HepG2 (cell line): ENCODE results near the gene NBEAL2. TPM values are rescaled to one million over a fixed set of nuclear protein-coding genes. Genes with fewer than 3 reads are reported as not detected.

Source experiments
- ATAC-seq: fragments of 200-7000 bp; cut with Tn5 transposase; 3 replicates; pipeline ENCODE4 v1.9.1; 2020; ENCODE audit warnings: mild to moderate bottlenecking, moderate library complexity
- BruUV-seq: library from RNA; stranded (reverse); fragments of 400-500 nt; replicated peaks from 2 replicates; lab custom pipeline; 2021; lab: Mats Ljungman, UMichigan
- CTCF ChIA-PET: fragments of 300-600 bp; formaldehyde crosslinking; extraction: SDS; loops from one replicate; lab custom pipeline; 2021; ENCODE audit warnings: low total read pairs, inconsistent platforms, low intra/inter-chr PET ratio; lab: Yijun Ruan, JAX
- POLR2A ChIA-PET: fragments of 350-600 bp; sonication (Branson Sonifier 250); formaldehyde crosslinking; loops from one replicate; lab custom pipeline; 2020; ENCODE audit warnings: antibody characterized with exemption, inconsistent platforms; lab: Yijun Ruan, JAX
- DNase-seq: peaks from one replicate; pipeline ENCODE4 v3.0.0-alpha.2; 2015; ENCODE audit warnings: low spot score
- FAIRE-seq: peaks from 3 replicates; lab custom pipeline; 2011; peaks lifted over from hg19 to GRCh38; lab: Jason Lieb, UNC
- H2AFZ ChIP-seq: one replicate; pipeline ENCODE4 v1.6.1; 2011; ENCODE audit warnings: low read length, inconsistent platforms
- H3K27ac ChIP-seq: fragments of 300-600 bp; 3 replicates; pipeline ENCODE4 v1.8.0; 2011; ENCODE audit warnings: mixed run types, mild to moderate bottlenecking, mixed read lengths, low read length, inconsistent platforms; ENCODE audit not compliant: insufficient read depth; ENCODE audit errors: extremely low read length
- H3K27me3 ChIP-seq, 2 experiments: fragments of 200-600 bp in 1 of 2; 2 replicates in 1 of 2; 3 replicates in 1 of 2; pipeline versions ENCODE4 v1.6.0 to v1.8.0; 2011; ENCODE audit warnings: low read length in 2 of 2, mild to moderate bottlenecking in 2 of 2, moderate library complexity in 2 of 2, inconsistent platforms in 1 of 2; ENCODE audit not compliant: insufficient read depth in 2 of 2, control insufficient read depth in 1 of 2
- H3K36me3 ChIP-seq, 2 experiments: fragments of 200-600 bp in 1 of 2; replicated peaks in 1 of 2; 2 replicates in 1 of 2; 3 replicates in 1 of 2; pipeline versions ENCODE4 v1.5.1 to v1.8.0; 2011; ENCODE audit warnings: low read length in 2 of 2, inconsistent platforms in 1 of 2; ENCODE audit not compliant: insufficient read depth in 2 of 2, control insufficient read depth in 1 of 2
- H3K4me1 ChIP-seq: 2 replicates; pipeline ENCODE4 v1.5.1; 2012; ENCODE audit warnings: low read length, inconsistent platforms; ENCODE audit not compliant: insufficient read depth
- H3K4me2 ChIP-seq: 2 replicates; pipeline ENCODE4 v1.6.0; 2011; ENCODE audit warnings: low read depth, low read length, inconsistent platforms
- H3K4me3 ChIP-seq, 3 experiments: fragments of 200-600 bp in 1 of 3; sonication (generic), shearing (Covaris generic) in 1 of 3; replicated peaks in 1 of 3; 2 replicates each; pipeline ENCODE4 v1.5.1; 2011 to 2016; ENCODE audit warnings: low read length in 3 of 3, inconsistent platforms in 2 of 3, low read depth in 2 of 3, mild to moderate bottlenecking in 2 of 3, control low read depth in 1 of 3, mixed read lengths in 1 of 3; ENCODE audit not compliant: insufficient read depth in 1 of 3
- H3K79me2 ChIP-seq: one replicate; pipeline ENCODE4 v1.6.1; 2011; ENCODE audit warnings: low read length, inconsistent platforms; ENCODE audit not compliant: insufficient read depth
- H3K9ac ChIP-seq: 2 replicates; pipeline ENCODE4 v1.6.0; 2011; ENCODE audit warnings: mild to moderate bottlenecking, low read depth, low read length, inconsistent platforms; ENCODE audit not compliant: insufficient read depth
- H3K9me3 ChIP-seq: 2 replicates; pipeline ENCODE4 v1.5.1; 2012; ENCODE audit warnings: mild to moderate bottlenecking, low read length
- H4K20me1 ChIP-seq: 2 replicates; pipeline ENCODE4 v1.6.0; 2011; ENCODE audit warnings: inconsistent platforms, mild to moderate bottlenecking, low read length, moderate library complexity; ENCODE audit not compliant: insufficient read depth
- AHR ChIP-seq: IDR thresholded peaks from 2 replicates; pipeline ENCODE4 v1.6.1; 2018; ENCODE audit warnings: missing genetic modification reagents, missing compliant biosample characterization
- ARHGAP35 ChIP-seq: sonication (generic); formaldehyde crosslinking; IDR thresholded peaks from 2 replicates; pipeline ENCODE4 v1.9.0; 2022; ENCODE audit warnings: mild to moderate bottlenecking, inconsistent platforms, moderate library complexity, missing genetic modification reagents, borderline replicate concordance
- HCFC1 ChIP-seq: fragments of 150-350 bp; IDR thresholded peaks from 2 replicates; pipeline ENCODE4 v1.6.1; 2014; ENCODE audit warnings: low read depth, low read length
- HNF4G ChIP-seq, 2 experiments: sonication (generic) in 1 of 2; formaldehyde crosslinking in 1 of 2; IDR thresholded peaks; 2 replicates each; pipeline versions ENCODE4 v1.4.0 to v1.6.1; 2011 to 2020; ENCODE audit warnings: borderline replicate concordance in 2 of 2, low read depth in 2 of 2, mild to moderate bottlenecking in 2 of 2, low read length in 1 of 2, missing genetic modification reagents in 1 of 2, moderate library complexity in 1 of 2
- JDP2 ChIP-seq: sonication (generic); formaldehyde crosslinking; IDR thresholded peaks from 2 replicates; pipeline ENCODE4 v1.8.1; 2022; ENCODE audit warnings: missing genetic modification reagents, borderline replicate concordance
- NFKB2 ChIP-seq: sonication (generic); formaldehyde crosslinking; IDR thresholded peaks from 2 replicates; pipeline ENCODE4 v1.4.0; 2020; ENCODE audit warnings: missing genetic modification reagents, borderline replicate concordance
- ZFAT ChIP-seq: sonication (generic); formaldehyde crosslinking; conservative IDR thresholded peaks from 2 replicates; pipeline ENCODE4 v1.8.1; 2023; ENCODE audit warnings: missing genetic modification reagents, inconsistent platforms
- ZFP37 ChIP-seq: sonication (generic); formaldehyde crosslinking; IDR thresholded peaks from 2 replicates; pipeline ENCODE4 v1.4.0; 2020; ENCODE audit warnings: missing genetic modification reagents, borderline replicate concordance
- ZNF550 ChIP-seq: sonication (generic); formaldehyde crosslinking; IDR thresholded peaks from 2 replicates; pipeline ENCODE4 v1.4.0; 2020; ENCODE audit warnings: mild to moderate bottlenecking, missing genetic modification reagents, borderline replicate concordance
- in situ Hi-C: cut with HindIII; loops from 2 replicates; pipeline ENCODE4 v1.10.0; 2017; ENCODE audit warnings: low pct_unique_long_range_greater_than_20kb; ENCODE audit not compliant: extremely low pct_ligation_motif_present
- intact Hi-C: fragments of 100-400 bp; cut with micrococcal nuclease; formaldehyde crosslinking; loops from one replicate; pipeline ENCODE4 v1.10.0; 2022; ENCODE audit not compliant: unreplicated experiment
- polyA plus RNA-seq, 8 experiments: library from polyadenylated mRNA; depleted of rRNA in 3 of 8; stranded (reverse) in 7 of 8; unstranded in 1 of 8; fragments of >200 nt; fragmentation: Illumina TruSeq in 4 of 8; extraction: Trizol in 4 of 8; gene quantifications; 2 replicates each; pipeline versions ENCODE4 v1.2.1 to v1.2.3, GENCODE V29; 2011 to 2016; ENCODE audit warnings: low read depth in 4 of 8, missing spikeins in 1 of 8, mixed read lengths in 1 of 8; ENCODE audit not compliant: insufficient read depth in 1 of 8
- total RNA-seq, 5 experiments: library from RNA; depleted of rRNA; stranded (reverse); fragments of >200 nt; fragmentation: Illumina TruSeq; extraction: Trizol; gene quantifications; 2 replicates each; pipeline ENCODE4 v1.2.3, GENCODE V29; 2016; ENCODE audit warnings: low read depth in 1 of 5
- TF ChIP-seq, protein P1 (sequence below): sonication (generic); formaldehyde crosslinking; IDR thresholded peaks from 2 replicates; pipeline ENCODE4 v1.9.0; 2021; ENCODE audit warnings: missing genetic modification reagents, borderline replicate concordance
- TF ChIP-seq, protein P2 (sequence below): sonication (generic); formaldehyde crosslinking; IDR thresholded peaks from 2 replicates; pipeline ENCODE4 v1.4.0; 2020; ENCODE audit warnings: mild to moderate bottlenecking, missing genetic modification reagents
- TF ChIP-seq, protein P3 (sequence below): sonication (generic); formaldehyde crosslinking; IDR thresholded peaks from 2 replicates; pipeline ENCODE4 v1.4.0; 2020; ENCODE audit warnings: missing genetic modification reagents, low read depth, mild to moderate bottlenecking, borderline replicate concordance
- TF ChIP-seq, protein P4 (sequence below): sonication (generic); formaldehyde crosslinking; IDR thresholded peaks from 2 replicates; pipeline ENCODE4 v1.4.0; 2020; ENCODE audit warnings: missing genetic modification reagents

NBEAL2 gene
- total and polyA plus RNA-seq, 2 of the 13 experiments (the other 11 are each of a cell fraction or from before 2014, with no cell fraction given), result 9.7 to 12.4 TPM

GRCh38 chr3:47024932-47025331 is 45.5 kb downstream of the NBEAL2 start:
- no peak overlapping the region for H3K9ac ChIP-seq
- peaks cover 21% of the 10 kb centered on the region for H3K4me1 ChIP-seq
- no peak for FAIRE-seq
- intact Hi-C loops (no loop called here), in situ Hi-C loops (no loop called here)
- no peak for ATAC-seq
- no peak overlapping the region for H3K4me3 ChIP-seq
- no peak overlapping the region for H3K4me2 ChIP-seq
- ChIA-PET CTCF (no interaction called here), POLR2A (no interaction called here)
- peaks cover 4% of the 10 kb centered on the region for H4K20me1 ChIP-seq
- H3K36me3 ChIP-seq, result peaks cover 2 to 19% of the 10 kb centered on the region in 2 experiments; a peak in 3 of 5 replicates
- H3K27me3 ChIP-seq, result no peaks in the 10 kb centered on the region
- no peak overlapping the region for H3K27ac ChIP-seq
- BruUV-seq, result no TSS peak
- H3K79me2 ChIP-seq, result peaks cover 14% of the 10 kb centered on the region
- no peaks in the 10 kb centered on the region for H3K9me3 ChIP-seq
- DNase-seq, result no peak
- TF ChIP-seq ZFP37 (CRISPR knock-in tag) (no peak), NFKB2 (CRISPR knock-in tag) (no peak), ZNF550 (CRISPR knock-in tag) (no peak), ARHGAP35 (no peak), JDP2 (no peak), ZFAT (CRISPR knock-in tag) (no peak), HNF4G (IDR thresholded peaks at IDR 0.05; ENCODE audit: borderline replicate concordance, low read depth, low read length) (no peak), HNF4G (CRISPR knock-in tag; IDR thresholded peaks at IDR 0.05; ENCODE audit: borderline replicate concordance, low read depth) (no peak), HCFC1 (no peak), AHR (CRISPR knock-in tag) (no peak)
- TF ChIP-seq, protein P1, sequence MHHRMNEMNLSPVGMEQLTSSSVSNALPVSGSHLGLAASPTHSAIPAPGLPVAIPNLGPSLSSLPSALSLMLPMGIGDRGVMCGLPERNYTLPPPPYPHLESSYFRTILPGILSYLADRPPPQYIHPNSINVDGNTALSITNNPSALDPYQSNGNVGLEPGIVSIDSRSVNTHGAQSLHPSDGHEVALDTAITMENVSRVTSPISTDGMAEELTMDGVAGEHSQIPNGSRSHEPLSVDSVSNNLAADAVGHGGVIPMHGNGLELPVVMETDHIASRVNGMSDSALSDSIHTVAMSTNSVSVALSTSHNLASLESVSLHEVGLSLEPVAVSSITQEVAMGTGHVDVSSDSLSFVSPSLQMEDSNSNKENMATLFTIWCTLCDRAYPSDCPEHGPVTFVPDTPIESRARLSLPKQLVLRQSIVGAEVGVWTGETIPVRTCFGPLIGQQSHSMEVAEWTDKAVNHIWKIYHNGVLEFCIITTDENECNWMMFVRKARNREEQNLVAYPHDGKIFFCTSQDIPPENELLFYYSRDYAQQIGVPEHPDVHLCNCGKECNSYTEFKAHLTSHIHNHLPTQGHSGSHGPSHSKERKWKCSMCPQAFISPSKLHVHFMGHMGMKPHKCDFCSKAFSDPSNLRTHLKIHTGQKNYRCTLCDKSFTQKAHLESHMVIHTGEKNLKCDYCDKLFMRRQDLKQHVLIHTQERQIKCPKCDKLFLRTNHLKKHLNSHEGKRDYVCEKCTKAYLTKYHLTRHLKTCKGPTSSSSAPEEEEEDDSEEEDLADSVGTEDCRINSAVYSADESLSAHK, result no peak
- TF ChIP-seq, protein P2, sequence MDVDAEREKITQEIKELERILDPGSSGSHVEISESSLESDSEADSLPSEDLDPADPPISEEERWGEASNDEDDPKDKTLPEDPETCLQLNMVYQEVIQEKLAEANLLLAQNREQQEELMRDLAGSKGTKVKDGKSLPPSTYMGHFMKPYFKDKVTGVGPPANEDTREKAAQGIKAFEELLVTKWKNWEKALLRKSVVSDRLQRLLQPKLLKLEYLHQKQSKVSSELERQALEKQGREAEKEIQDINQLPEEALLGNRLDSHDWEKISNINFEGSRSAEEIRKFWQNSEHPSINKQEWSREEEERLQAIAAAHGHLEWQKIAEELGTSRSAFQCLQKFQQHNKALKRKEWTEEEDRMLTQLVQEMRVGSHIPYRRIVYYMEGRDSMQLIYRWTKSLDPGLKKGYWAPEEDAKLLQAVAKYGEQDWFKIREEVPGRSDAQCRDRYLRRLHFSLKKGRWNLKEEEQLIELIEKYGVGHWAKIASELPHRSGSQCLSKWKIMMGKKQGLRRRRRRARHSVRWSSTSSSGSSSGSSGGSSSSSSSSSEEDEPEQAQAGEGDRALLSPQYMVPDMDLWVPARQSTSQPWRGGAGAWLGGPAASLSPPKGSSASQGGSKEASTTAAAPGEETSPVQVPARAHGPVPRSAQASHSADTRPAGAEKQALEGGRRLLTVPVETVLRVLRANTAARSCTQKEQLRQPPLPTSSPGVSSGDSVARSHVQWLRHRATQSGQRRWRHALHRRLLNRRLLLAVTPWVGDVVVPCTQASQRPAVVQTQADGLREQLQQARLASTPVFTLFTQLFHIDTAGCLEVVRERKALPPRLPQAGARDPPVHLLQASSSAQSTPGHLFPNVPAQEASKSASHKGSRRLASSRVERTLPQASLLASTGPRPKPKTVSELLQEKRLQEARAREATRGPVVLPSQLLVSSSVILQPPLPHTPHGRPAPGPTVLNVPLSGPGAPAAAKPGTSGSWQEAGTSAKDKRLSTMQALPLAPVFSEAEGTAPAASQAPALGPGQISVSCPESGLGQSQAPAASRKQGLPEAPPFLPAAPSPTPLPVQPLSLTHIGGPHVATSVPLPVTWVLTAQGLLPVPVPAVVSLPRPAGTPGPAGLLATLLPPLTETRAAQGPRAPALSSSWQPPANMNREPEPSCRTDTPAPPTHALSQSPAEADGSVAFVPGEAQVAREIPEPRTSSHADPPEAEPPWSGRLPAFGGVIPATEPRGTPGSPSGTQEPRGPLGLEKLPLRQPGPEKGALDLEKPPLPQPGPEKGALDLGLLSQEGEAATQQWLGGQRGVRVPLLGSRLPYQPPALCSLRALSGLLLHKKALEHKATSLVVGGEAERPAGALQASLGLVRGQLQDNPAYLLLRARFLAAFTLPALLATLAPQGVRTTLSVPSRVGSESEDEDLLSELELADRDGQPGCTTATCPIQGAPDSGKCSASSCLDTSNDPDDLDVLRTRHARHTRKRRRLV (CRISPR knock-in tag), result no peak
- TF ChIP-seq, protein P3, sequence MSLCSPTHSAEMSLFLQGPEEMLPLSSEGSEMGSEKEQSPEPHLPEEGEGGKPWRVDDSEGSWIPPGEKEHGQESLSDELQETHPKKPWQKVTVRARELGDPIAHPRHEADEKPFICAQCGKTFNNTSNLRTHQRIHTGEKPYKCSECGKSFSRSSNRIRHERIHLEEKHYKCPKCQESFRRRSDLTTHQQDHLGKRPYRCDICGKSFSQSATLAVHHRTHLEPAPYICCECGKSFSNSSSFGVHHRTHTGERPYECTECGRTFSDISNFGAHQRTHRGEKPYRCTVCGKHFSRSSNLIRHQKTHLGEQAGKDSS (CRISPR knock-in tag), result no peak
- TF ChIP-seq, protein P4, sequence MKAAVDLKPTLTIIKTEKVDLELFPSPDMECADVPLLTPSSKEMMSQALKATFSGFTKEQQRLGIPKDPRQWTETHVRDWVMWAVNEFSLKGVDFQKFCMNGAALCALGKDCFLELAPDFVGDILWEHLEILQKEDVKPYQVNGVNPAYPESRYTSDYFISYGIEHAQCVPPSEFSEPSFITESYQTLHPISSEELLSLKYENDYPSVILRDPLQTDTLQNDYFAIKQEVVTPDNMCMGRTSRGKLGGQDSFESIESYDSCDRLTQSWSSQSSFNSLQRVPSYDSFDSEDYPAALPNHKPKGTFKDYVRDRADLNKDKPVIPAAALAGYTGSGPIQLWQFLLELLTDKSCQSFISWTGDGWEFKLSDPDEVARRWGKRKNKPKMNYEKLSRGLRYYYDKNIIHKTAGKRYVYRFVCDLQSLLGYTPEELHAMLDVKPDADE (CRISPR knock-in tag), result no peak
- no peak overlapping the region for H2AFZ ChIP-seq
